Fibroblast of lung (primary cell): ENCODE results near the gene RALY. TPM values are rescaled to one million over a fixed set of nuclear protein-coding genes. Genes with fewer than 3 reads are reported as not detected.

Experiments
- DNase-seq, 2 donors: peaks; one replicate each; pipeline versions ENCODE4 v3.0.0 to v3.0.0-alpha.2; 2010; ENCODE audit warnings: low read depth in 2 of 2
- H2AFZ ChIP-seq: 2 replicates; pipeline ENCODE4 v1.5.1; 2012; ENCODE audit warnings: low read length, control low read depth, inconsistent platforms
- H3K27ac ChIP-seq: 2 replicates; pipeline ENCODE4 v1.5.1; 2011; ENCODE audit warnings: low read length, control low read depth; ENCODE audit not compliant: insufficient read depth
- H3K27me3 ChIP-seq: 2 replicates; pipeline ENCODE4 v1.5.1; 2011; ENCODE audit warnings: mild to moderate bottlenecking, low read length; ENCODE audit not compliant: control insufficient read depth, insufficient read depth
- H3K36me3 ChIP-seq: 2 replicates; pipeline ENCODE4 v1.5.1; 2011; ENCODE audit warnings: low read length; ENCODE audit not compliant: control insufficient read depth, insufficient read depth
- H3K4me1 ChIP-seq: 2 replicates; pipeline ENCODE4 v1.5.1; 2011; ENCODE audit warnings: low read length; ENCODE audit not compliant: control insufficient read depth, insufficient read depth; ENCODE audit errors: extremely low read depth
- H3K4me2 ChIP-seq: 2 replicates; pipeline ENCODE4 v1.5.1; 2011; ENCODE audit warnings: low read length, control low read depth; ENCODE audit not compliant: insufficient read depth; ENCODE audit errors: extremely low read depth
- H3K4me3 ChIP-seq, 4 experiments: fragments of 200-600 bp in 1 of 4; sonication (generic) in 1 of 4; replicated peaks in 1 of 4; 2 replicates each; pipeline ENCODE4 v1.5.1; 2011 to 2016; ENCODE audit warnings: low read length in 4 of 4, low read depth in 3 of 4, mild to moderate bottlenecking in 3 of 4, control low read depth in 2 of 4, inconsistent platforms in 1 of 4, mixed read lengths in 1 of 4; ENCODE audit not compliant: insufficient read depth in 1 of 4; ENCODE audit errors: control extremely low read depth in 1 of 4
- H3K79me2 ChIP-seq: 2 replicates; pipeline ENCODE4 v1.5.1; 2012; ENCODE audit warnings: mild to moderate bottlenecking, low read length, inconsistent platforms; ENCODE audit not compliant: control insufficient read depth, insufficient read depth
- H3K9ac ChIP-seq: 2 replicates; pipeline ENCODE4 v1.5.1; 2011; ENCODE audit warnings: mild to moderate bottlenecking, low read length, control low read depth; ENCODE audit not compliant: insufficient read depth
- H3K9me3 ChIP-seq: 2 replicates; pipeline ENCODE4 v1.5.1; 2012; ENCODE audit warnings: low read depth, low read length; ENCODE audit not compliant: control insufficient read depth, insufficient read depth
- H4K20me1 ChIP-seq: 2 replicates; pipeline ENCODE4 v1.5.1; 2011; ENCODE audit warnings: low read length; ENCODE audit not compliant: control insufficient read depth, insufficient read depth; ENCODE audit errors: extremely low read depth
- CTCF ChIP-seq, 2 donors: IDR thresholded peaks in 1 of 2; conservative IDR thresholded peaks in 1 of 2; 1 replicate in 1 of 2; 2 replicates in 1 of 2; pipeline ENCODE4 v1.5.1; 2011 to 2012; ENCODE audit warnings: low read length in 2 of 2, control low read depth in 1 of 2, inconsistent platforms in 1 of 2, low read depth in 1 of 2, mild to moderate bottlenecking in 1 of 2
- EZH2 ChIP-seq: IDR thresholded peaks from 2 replicates; pipeline ENCODE4 v1.5.1; 2012; ENCODE audit warnings: low read length, control low read depth, mild to moderate bottlenecking; ENCODE audit errors: missing control alignments
- polyA plus RNA-seq, 2 donors: library from polyadenylated mRNA; depleted of rRNA in 1 of 2; stranded (reverse) in 1 of 2; unstranded in 1 of 2; fragments of >200 nt; gene quantifications; 2 replicates each; pipeline ENCODE4 v1.2.1, GENCODE V29; 2011 to 2012; ENCODE audit warnings: missing spikeins in 1 of 2
- total RNA-seq: library from RNA; depleted of rRNA; stranded (reverse); fragments of >200 nt; gene quantifications from 2 replicates; pipeline ENCODE4 v1.2.1, GENCODE V29; 2014

RALY gene
- total and polyA plus RNA-seq, 2 donors (not counting 1 experiment from before 2014, with no cell fraction given): 54.5 to 57.1 TPM

DNA sequence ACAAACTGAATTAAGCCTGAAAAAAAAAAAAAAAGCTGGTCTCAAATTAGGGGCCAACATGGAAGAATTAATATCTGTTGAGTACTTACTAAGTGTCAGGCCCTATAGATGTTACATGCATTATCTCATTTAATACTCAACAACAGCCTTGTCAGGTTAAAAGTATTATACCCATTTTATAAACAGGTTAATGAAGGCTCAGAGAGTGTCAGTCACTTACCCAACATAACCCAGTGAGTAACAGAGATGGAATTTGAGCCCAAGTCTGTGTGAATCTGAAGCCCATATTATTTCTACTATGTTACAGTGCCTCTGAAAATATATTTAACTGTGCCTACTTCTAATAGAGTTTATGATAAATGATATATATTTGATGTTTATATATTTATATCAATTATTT is 129.6 kb downstream of the RALY start:
- Histone ChIP-seq H3K4me3 (no peak overlapping the region), H3K9ac (no peak overlapping the region), H3K27ac (no peak overlapping the region), H4K20me1 (no peaks in the 10 kb centered on the region), H3K4me1 (no peaks in the 10 kb centered on the region), H3K4me2 (no peak overlapping the region), H3K79me2 (no peaks in the 10 kb centered on the region), H3K27me3 (peaks cover 3% of the 10 kb centered on the region), H2AFZ (no peak overlapping the region), H3K9me3 (no peaks in the 10 kb centered on the region), H3K36me3 (no peaks in the 10 kb centered on the region)
- no peak for DNase-seq
- no peak for TF ChIP-seq CTCF (conservative IDR thresholded peaks at IDR 0.05 in 1 of 2, IDR thresholded peaks at IDR 0.05 in 1 of 2; ENCODE audit: low read depth in 1 of 2, low read length in 2 of 2)
- no peak for TF ChIP-seq EZH2

DNA sequence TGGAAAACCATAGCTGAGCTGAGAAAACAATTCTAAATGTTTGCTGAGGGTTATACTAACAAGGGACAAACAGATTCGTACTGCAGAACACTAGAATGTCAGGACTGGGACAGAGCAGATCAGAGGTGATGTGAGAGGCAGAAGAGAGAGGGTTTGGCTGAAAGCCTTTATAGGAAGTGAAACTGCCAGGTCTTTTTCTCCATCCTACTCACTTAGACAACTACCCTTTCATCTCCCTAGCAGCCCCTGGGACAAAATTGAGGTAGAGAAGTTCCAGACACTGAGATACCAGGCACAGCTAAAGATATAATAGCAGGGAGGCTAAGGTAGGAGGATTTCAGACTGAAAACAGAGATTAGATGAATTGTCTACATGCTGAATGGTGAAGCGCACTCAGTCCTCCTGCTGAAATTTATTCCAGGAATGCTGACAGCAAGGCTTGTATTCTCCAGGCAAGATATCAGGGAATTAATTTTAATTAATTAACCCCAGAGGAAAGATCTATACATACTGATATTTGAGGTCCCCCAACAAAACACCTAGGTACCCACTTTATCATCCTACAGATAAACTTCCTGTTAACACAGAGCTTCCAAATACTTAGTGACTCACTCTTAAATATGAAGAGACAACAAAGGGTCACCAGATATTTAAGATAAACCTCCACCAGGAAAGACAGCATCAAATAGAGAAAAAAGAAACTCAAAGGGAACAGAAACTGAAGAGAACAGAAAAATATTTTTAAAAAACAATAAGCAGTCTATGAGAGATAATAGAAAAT is 130.9 kb downstream of the RALY start:
- H3K9me3 ChIP-seq: no peaks in the 10 kb centered on the region

DNA sequence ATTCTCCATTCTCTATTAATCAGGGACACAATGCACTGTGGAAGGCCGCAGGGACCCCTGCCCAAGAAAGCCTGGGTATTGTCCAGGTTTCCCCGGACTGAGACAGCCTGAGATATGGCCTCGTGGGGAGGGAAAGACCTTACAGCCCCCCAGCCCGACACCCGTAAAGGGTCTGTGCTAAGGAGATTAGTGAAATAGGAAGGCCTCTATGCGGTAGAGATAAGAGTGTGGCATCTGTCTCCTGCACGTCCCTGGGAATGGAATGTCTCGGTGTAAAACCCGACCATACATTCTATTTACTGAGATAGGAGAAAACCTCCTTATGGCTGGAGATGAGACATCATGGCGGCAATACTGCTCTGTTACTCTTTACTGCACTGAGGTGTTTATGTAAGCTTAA is 134.1 kb downstream of the RALY start:
- Histone ChIP-seq H3K36me3 (no peaks in the 10 kb centered on the region), H3K27ac (no peak overlapping the region), H3K9ac (no peak overlapping the region), H3K4me3 (no peak overlapping the region), H3K9me3 (no peaks in the 10 kb centered on the region), H3K27me3 (no peaks in the 10 kb centered on the region), H4K20me1 (no peaks in the 10 kb centered on the region), H2AFZ (no peak overlapping the region), H3K4me2 (no peak overlapping the region), H3K79me2 (no peaks in the 10 kb centered on the region), H3K4me1 (no peaks in the 10 kb centered on the region)
- no peak for DNase-seq
- TF ChIP-seq CTCF (conservative IDR thresholded peaks at IDR 0.05 in 1 of 2, IDR thresholded peaks at IDR 0.05 in 1 of 2; ENCODE audit: low read depth in 1 of 2, low read length in 2 of 2) (no peak), EZH2 (no peak)

More for the DNA sequence above, 130.9 kb downstream of the RALY start:
- DNase-seq: no peak
- no peak overlapping the region for H3K27ac ChIP-seq
- no peak overlapping the region for H3K4me2 ChIP-seq
- H3K4me3 ChIP-seq: no peak overlapping the region
- H3K27me3 ChIP-seq: no peaks in the 10 kb centered on the region
- H4K20me1 ChIP-seq: no peaks in the 10 kb centered on the region
- no peak for TF ChIP-seq CTCF (conservative IDR thresholded peaks at IDR 0.05 in 1 of 2, IDR thresholded peaks at IDR 0.05 in 1 of 2; ENCODE audit: low read depth in 1 of 2, low read length in 2 of 2)
- no peak for TF ChIP-seq EZH2
- H2AFZ ChIP-seq: no peak overlapping the region
- H3K79me2 ChIP-seq: no peaks in the 10 kb centered on the region
- no peaks in the 10 kb centered on the region for H3K36me3 ChIP-seq
- no peak overlapping the region for H3K9ac ChIP-seq
- H3K4me1 ChIP-seq: no peaks in the 10 kb centered on the region
